ENCODE results near the gene LMOD2.
"Not testable (repeated sequence)": the region's sequence is repeated elsewhere in the genome, so short reads cannot be mapped to it uniquely, and the experiment has no call there.

LMOD2 gene

DNA sequence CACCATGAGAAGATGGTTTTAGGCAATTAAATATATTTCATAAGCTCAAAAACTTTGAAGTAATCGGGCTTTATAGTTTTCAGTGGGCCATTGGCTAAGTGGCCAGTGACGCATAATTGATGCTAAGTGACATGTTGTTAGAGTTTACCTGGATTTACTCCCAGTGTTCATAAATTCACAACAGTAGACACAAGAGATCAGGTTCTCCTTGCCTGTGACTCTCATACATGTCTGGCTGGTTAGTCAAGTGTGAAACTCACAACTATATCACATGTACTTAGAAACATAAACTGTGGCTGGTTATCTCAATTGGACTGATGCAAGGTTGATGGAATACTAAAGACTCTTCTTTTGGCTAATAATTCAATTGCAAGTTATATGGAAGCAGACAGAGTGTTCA lies 27.8 kb upstream of the LMOD2 start:
- Histone ChIP-seq H3K4me3 (ENCODE audit: low read length) (no peak overlapping the region), H3K27me3 (ENCODE audit: control insufficient read depth, insufficient read depth, low read length) (no peaks in the 10 kb centered on the region), H3K36me3 (ENCODE audit: control insufficient read depth, insufficient read depth, low read length) (no peaks in the 10 kb centered on the region), H3K4me1 (ENCODE audit: control insufficient read depth, insufficient read depth, low read length) (no peaks in the 10 kb centered on the region), H3K9ac (ENCODE audit: low read length) (no peak overlapping the region), H3K9me3 (ENCODE audit: control insufficient read depth, low read length) (no peaks in the 10 kb centered on the region)

DNA sequence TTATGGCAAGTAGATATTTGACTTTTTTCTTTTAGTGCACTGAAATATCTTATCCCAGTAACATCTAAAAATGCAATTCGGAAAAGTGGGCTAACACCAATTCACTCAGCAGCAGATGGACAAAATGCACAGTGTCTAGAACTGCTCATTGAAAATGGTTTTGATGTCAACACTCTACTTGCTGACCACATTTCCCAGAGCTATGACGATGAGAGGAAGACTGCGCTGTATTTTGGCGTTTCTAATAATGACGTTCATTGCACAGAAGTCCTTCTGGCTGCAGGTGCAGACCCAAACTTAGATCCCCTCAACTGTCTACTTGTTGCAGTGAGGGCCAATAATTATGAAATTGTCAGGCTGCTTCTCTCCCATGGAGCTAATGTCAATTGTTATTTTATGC lies 26.8 kb upstream of the LMOD2 start:
- Histone ChIP-seq H3K4me3 (ENCODE audit: low read length) (no peak overlapping the region), H3K27me3 (ENCODE audit: control insufficient read depth, insufficient read depth, low read length) (no peaks in the 10 kb centered on the region), H3K4me1 (ENCODE audit: control insufficient read depth, insufficient read depth, low read length) (no peaks in the 10 kb centered on the region), H3K36me3 (ENCODE audit: control insufficient read depth, insufficient read depth, low read length) (no peaks in the 10 kb centered on the region), H3K9me3 (ENCODE audit: control insufficient read depth, low read length) (no peaks in the 10 kb centered on the region), H3K9ac (ENCODE audit: low read length) (no peak overlapping the region)

DNA sequence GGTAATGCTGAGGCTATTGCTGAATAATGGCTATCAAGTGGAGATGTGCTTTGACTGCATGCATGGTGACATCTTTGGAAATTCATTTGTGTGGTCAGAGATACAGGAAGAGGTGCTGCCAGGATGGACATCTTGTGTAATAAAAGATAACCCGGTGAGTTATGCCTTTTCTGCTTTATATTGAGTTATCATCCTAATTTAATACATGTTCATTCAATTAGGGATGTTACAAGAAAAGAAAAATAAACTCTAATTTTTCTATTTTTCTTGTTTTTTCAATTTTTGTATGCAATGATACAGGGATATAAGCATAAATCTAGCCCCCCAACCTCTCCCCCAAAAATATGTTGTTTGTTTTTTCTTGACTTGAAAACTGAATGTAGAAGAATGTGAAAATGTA lies 26.4 kb upstream of the LMOD2 start:
- Histone ChIP-seq H3K4me3 (ENCODE audit: low read length) (no peak overlapping the region), H3K4me1 (ENCODE audit: control insufficient read depth, insufficient read depth, low read length) (no peaks in the 10 kb centered on the region), H3K9me3 (ENCODE audit: control insufficient read depth, low read length) (no peaks in the 10 kb centered on the region), H3K9ac (ENCODE audit: low read length) (no peak overlapping the region), H3K36me3 (ENCODE audit: control insufficient read depth, insufficient read depth, low read length) (no peaks in the 10 kb centered on the region), H3K27me3 (ENCODE audit: control insufficient read depth, insufficient read depth, low read length) (no peaks in the 10 kb centered on the region)

DNA sequence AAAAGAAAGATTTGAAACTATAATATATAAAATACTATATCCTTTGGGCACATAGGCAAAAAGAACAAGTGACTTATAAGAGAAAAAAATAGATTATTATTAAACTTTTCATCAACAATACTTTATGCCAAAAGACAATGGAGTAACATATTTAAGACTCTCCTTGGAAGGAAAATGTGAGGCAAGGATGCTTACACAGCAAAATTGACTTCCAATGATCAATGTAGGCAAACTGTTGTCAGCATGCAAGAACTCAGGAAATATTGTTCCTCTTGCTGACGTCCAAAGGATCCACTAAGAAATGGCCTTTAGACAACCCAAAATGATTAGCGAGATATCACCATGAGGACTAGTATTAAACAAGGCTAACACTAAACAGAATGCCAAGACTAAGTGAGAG lies 22.9 kb upstream of the LMOD2 start:
- Histone ChIP-seq H3K9me3 (ENCODE audit: control insufficient read depth, low read length) (no peaks in the 10 kb centered on the region), H3K4me1 (ENCODE audit: control insufficient read depth, insufficient read depth, low read length) (no peaks in the 10 kb centered on the region), H3K4me3 (ENCODE audit: low read length) (no peak overlapping the region), H3K36me3 (ENCODE audit: control insufficient read depth, insufficient read depth, low read length) (no peaks in the 10 kb centered on the region), H3K9ac (ENCODE audit: low read length) (no peak overlapping the region), H3K27me3 (ENCODE audit: control insufficient read depth, insufficient read depth, low read length) (no peaks in the 10 kb centered on the region)

DNA sequence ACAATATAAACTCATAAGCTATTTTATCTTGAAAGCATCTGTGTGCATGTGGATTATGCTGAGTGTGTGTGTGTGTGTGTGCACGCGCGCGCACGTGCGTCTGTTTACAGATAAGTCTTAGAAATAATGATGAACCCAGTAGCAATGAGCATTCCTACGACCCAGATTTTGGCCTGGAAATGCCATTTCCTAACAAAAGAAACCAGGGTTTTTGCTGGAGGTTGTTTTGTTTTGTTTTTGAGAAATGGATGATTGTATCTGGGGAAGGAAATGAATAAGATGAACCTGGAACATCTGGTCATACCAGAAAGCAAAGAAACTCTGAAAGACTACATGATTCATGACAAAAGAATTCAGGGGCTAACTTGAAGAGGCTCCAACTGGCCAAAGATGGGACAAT lies 22.1 kb upstream of the LMOD2 start:
- Histone ChIP-seq H3K4me3 (ENCODE audit: low read length) (no peak overlapping the region), H3K9me3 (ENCODE audit: control insufficient read depth, low read length) (no peaks in the 10 kb centered on the region)

DNA sequence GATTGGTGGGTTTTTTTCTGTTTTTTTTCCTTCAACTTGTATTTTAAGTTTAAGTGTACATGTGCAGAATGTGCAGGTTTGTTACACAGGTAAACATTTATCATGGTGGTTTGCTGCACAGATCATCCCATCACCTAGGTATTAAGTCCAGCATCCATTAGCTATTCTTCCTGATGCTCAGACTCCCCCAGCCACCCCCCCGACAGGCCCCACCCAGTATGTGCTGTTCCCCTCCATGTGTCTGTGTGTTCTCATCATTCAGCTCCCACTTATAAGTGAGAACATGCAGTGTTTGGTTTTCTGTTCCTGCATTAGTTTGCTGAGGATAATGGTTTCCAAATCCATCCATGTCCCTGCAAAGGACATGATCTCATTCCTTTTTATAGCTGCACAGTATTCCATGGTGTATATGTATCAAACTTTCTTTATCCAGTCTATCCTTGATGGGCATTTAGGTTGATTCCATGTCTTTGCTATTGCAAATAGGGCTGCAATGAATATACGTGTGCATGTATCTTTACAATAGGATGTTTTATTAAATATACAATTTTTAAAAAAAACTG lies 21.6 kb upstream of the LMOD2 start:
- not testable (repeated sequence) for H3K4me1 ChIP-seq (ENCODE audit: control insufficient read depth, insufficient read depth, low read length); H3K9ac ChIP-seq (ENCODE audit: low read length)

More for the DNA sequence above, 22.1 kb upstream of the LMOD2 start:
- no peaks in the 10 kb centered on the region for H3K36me3 ChIP-seq (ENCODE audit: control insufficient read depth, insufficient read depth, low read length)
- H3K27me3 ChIP-seq (ENCODE audit: control insufficient read depth, insufficient read depth, low read length), result no peaks in the 10 kb centered on the region
- H3K9ac ChIP-seq (ENCODE audit: low read length), result no peak overlapping the region
- H3K4me1 ChIP-seq (ENCODE audit: control insufficient read depth, insufficient read depth, low read length), result no peaks in the 10 kb centered on the region

DNA sequence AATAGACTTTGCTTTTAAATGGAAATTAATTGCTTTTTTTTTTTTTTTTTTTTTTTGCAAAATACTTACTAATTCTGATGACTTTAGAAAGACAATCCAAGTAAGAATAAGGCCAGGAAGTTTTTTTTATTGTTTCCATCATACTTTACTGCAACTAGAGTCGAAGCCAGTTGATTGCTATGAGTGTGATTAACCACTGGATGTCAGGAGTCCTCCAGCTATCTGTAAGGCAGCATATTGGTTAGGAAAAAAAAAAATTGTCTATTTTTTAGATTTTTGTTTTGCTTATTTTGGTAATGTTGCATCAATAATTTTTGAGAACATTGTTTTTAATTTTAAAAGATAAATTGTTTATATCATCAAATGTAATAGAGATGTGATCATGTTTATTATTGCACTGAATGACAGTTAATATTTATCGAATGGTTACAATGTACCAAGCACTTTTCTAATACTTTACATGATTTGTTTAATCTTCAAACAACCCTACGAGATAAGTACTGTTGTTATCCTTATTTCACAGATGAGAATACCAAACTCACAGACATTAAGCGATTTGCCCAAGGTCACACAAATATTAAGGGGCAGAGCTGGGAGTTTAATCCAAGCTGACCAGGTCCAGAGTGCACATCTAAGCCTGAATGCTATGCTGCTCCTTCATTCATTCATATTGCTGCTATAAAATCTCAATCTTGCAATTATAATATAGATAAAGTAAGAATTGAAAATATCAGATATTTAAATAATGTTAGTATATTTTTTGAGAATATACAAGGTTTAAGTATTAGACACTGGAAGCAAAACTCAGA lies 19.9 kb upstream of the LMOD2 start:
- H3K36me3 ChIP-seq (ENCODE audit: control insufficient read depth, insufficient read depth, low read length), result no peaks in the 10 kb centered on the region
- no peaks in the 10 kb centered on the region for H3K27me3 ChIP-seq (ENCODE audit: control insufficient read depth, insufficient read depth, low read length)
- H3K4me1 ChIP-seq (ENCODE audit: control insufficient read depth, insufficient read depth, low read length), result no peaks in the 10 kb centered on the region
- no peaks in the 10 kb centered on the region for H3K9me3 ChIP-seq (ENCODE audit: control insufficient read depth, low read length)
- H3K9ac ChIP-seq (ENCODE audit: low read length), result no peak overlapping the region
- H3K4me3 ChIP-seq (ENCODE audit: low read length), result no peak overlapping the region

More for the DNA sequence above, 21.6 kb upstream of the LMOD2 start:
- H3K36me3 ChIP-seq (ENCODE audit: control insufficient read depth, insufficient read depth, low read length); H3K27me3 ChIP-seq (ENCODE audit: control insufficient read depth, insufficient read depth, low read length); H3K9me3 ChIP-seq (ENCODE audit: control insufficient read depth, low read length); H3K4me3 ChIP-seq (ENCODE audit: low read length): not testable (repeated sequence)

DNA sequence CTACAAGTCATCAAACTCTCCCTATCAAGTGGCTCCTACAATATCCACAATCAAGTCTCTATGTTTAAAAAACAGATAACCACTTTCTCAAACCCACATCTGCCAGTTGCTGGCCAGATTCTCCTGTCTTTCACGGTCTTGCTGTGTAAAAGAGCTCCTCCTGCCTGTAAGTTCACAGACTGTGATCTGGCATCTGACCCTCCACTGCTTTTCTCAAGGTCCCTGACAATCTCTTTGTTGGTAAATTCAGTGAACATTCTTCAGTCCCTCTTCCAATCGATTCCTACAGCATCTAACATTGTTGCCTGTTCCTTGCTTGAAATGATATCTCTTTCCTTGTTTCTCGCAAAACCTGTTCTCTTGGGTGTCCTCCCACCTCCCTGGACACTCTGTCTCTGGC lies 18.5 kb upstream of the LMOD2 start:
- Histone ChIP-seq H3K4me1 (ENCODE audit: control insufficient read depth, insufficient read depth, low read length) (no peaks in the 10 kb centered on the region), H3K36me3 (ENCODE audit: control insufficient read depth, insufficient read depth, low read length) (no peaks in the 10 kb centered on the region), H3K4me3 (ENCODE audit: low read length) (no peak overlapping the region), H3K27me3 (ENCODE audit: control insufficient read depth, insufficient read depth, low read length) (no peaks in the 10 kb centered on the region), H3K9me3 (ENCODE audit: control insufficient read depth, low read length) (no peaks in the 10 kb centered on the region), H3K9ac (ENCODE audit: low read length) (no peak overlapping the region)

DNA sequence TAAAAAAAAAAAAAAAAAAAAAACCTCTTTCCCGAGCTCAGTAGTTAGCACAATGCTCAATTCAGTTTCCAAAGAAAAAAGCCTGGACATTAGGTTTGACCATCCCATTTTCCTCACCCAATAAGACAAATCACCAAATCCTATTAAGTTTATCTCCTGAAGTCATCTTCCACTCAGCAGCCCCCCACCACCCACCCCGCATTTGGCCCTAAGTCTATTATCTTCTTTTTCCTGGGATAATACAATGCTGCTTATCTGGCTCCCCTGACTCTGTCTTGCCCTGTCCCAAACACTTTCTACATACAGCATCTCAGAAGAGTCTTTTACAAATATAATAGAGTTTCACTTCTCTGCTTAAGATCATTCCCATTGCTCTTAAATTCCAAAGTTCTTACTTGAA lies 17.8 kb upstream of the LMOD2 start:
- Histone ChIP-seq H3K9me3 (ENCODE audit: control insufficient read depth, low read length) (no peaks in the 10 kb centered on the region), H3K4me3 (ENCODE audit: low read length) (no peak overlapping the region), H3K36me3 (ENCODE audit: control insufficient read depth, insufficient read depth, low read length) (no peaks in the 10 kb centered on the region), H3K27me3 (ENCODE audit: control insufficient read depth, insufficient read depth, low read length) (no peaks in the 10 kb centered on the region), H3K4me1 (ENCODE audit: control insufficient read depth, insufficient read depth, low read length) (no peaks in the 10 kb centered on the region), H3K9ac (ENCODE audit: low read length) (no peak overlapping the region)

DNA sequence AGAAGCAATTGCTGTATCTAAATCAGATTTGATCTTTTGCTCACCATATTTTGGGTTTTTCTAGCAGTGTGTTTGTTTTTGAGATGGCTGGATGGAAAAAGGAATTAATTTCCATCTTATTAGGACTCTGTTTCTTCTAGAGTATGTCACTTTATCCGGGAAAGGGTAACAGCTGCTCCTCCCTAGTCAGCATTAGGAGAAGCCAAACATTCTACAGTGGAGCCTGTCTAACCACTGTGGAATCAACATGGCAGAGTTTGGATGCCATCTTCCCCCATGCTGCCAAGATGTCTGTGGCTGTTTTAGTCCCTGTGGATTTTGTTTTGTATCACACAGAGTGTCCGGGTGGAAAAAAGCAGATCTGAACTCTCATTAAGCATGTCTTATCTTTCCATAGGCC lies 16.0 kb upstream of the LMOD2 start:
- Histone ChIP-seq H3K4me1 (ENCODE audit: control insufficient read depth, insufficient read depth, low read length) (no peaks in the 10 kb centered on the region), H3K9ac (ENCODE audit: low read length) (no peak overlapping the region), H3K36me3 (ENCODE audit: control insufficient read depth, insufficient read depth, low read length) (no peaks in the 10 kb centered on the region), H3K9me3 (ENCODE audit: control insufficient read depth, low read length) (no peaks in the 10 kb centered on the region), H3K4me3 (ENCODE audit: low read length) (no peak overlapping the region), H3K27me3 (ENCODE audit: control insufficient read depth, insufficient read depth, low read length) (peaks cover 4% of the 10 kb centered on the region)

DNA sequence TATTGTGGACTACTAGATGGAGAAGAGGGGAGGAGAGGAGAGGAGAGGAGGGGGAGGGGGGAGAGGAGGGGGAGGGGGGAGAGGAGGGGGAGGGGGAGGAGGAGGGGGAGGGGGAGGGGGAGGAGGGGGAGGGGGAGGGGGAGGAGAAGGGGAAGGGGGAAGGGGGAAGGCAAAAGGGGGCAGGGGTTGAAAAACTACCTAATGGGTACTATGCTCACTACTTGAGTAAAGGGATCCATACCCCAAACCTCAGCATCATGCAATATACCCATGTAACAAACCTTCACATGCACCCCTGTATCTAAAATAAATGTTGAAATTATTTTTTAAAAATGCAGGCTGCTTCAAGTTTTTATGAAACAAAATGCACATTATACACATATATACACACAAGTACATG lies 15.1 kb upstream of the LMOD2 start:
- H3K9me3 ChIP-seq (ENCODE audit: control insufficient read depth, low read length), result no peaks in the 10 kb centered on the region
- H3K27me3 ChIP-seq (ENCODE audit: control insufficient read depth, insufficient read depth, low read length), result peaks cover 9% of the 10 kb centered on the region
- H3K4me3 ChIP-seq (ENCODE audit: low read length), result no peak overlapping the region
- no peak overlapping the region for H3K9ac ChIP-seq (ENCODE audit: low read length)
- no peaks in the 10 kb centered on the region for H3K36me3 ChIP-seq (ENCODE audit: control insufficient read depth, insufficient read depth, low read length)
- H3K4me1 ChIP-seq (ENCODE audit: control insufficient read depth, insufficient read depth, low read length), result no peaks in the 10 kb centered on the region

DNA sequence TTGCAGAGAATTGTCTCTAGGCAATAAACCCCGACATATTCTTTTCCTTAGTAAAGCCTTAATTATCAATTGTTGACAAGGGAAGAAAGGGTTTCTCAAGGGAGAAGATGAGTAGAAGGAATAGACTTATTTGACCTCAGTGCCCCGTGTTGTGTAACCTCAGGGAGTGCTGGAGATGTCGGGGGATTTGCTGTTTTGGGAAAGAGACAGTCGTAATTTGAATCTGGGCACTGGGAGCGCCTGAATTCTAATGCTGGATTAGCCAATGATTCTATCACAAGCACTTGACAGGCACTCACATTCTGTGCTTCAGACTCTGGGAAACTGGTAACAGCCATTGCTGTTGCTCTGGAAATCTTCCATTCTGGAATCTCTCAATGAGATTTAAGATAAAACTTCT lies 13.8 kb upstream of the LMOD2 start:
- Histone ChIP-seq H3K36me3 (ENCODE audit: control insufficient read depth, insufficient read depth, low read length) (no peaks in the 10 kb centered on the region), H3K4me3 (ENCODE audit: low read length) (no peak overlapping the region), H3K27me3 (ENCODE audit: control insufficient read depth, insufficient read depth, low read length) (peaks cover 9% of the 10 kb centered on the region), H3K9me3 (ENCODE audit: control insufficient read depth, low read length) (no peaks in the 10 kb centered on the region), H3K4me1 (ENCODE audit: control insufficient read depth, insufficient read depth, low read length) (no peaks in the 10 kb centered on the region), H3K9ac (ENCODE audit: low read length) (no peak overlapping the region)
